NCI-H1436 treated with DMSO at 0.1 percent for 48 hours (cell line): Measurements from ENCODE around the gene CLDN9.
"Not testable (repeated sequence)": the region's sequence is repeated elsewhere in the genome, so short reads cannot be mapped to it uniquely, and the experiment has no call there.

ENCODE experiments used
- DNase-seq: peaks from one replicate; lab custom pipeline; 2025; lab: John Stamatoyannopoulos, UW

The CLDN9 gene

DNA sequence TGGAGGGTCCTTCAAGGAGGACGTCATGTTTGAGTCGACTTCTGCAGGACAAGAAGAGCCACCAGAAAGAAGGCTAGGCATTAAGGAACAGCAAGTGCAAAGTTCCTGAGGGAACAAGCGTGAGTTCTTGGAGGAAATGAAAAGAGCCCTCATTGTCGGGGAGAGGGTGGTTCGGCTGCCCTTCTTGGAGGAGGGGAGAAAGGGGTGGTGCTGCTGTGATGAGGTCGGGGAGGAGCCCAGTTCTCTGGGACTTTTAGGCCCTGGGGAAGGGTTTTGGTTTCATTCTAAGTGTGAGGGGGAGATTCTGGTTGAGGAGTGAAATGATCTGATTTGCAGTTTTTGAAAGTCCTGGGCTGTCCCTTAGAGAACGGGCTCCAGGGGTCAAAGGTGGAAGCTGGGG, 19.9 kb downstream of the CLDN9 start:
- no peak for DNase-seq

DNA sequence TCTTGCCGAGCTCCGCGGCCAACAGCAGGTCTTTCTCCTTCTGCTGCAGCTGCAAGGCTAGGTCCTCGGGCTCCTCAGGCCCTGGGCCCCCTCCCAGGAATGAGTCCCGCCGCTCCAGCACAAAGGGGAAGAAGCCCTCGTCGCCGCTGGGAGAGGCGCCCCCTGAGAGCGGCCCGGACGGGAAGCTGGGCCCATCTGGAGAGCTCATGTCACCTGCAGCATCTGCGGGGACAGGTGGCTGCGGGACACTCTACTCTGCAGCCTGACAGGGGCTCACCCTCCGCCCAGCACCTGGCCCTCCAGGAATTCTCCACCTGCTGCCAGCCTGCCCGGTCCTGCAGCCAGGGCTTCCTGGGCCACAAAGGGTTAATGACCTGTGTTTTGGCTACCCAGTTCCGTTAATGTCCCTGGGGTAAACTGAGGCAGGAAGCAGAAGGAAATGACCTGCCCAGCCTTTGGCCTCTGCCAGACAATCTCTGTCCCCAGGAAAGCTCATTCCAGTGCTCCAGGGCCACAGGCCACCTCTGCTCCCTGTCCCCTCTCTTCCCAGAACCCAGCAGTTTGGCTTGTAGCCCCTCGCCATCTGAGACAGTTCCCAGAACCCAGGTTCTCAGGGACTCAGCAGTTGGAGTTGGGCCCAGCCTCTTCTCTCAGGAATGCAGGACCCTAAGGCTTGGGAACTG, 22.7 kb downstream of the CLDN9 start:
- DNase-seq, result no peak

DNA sequence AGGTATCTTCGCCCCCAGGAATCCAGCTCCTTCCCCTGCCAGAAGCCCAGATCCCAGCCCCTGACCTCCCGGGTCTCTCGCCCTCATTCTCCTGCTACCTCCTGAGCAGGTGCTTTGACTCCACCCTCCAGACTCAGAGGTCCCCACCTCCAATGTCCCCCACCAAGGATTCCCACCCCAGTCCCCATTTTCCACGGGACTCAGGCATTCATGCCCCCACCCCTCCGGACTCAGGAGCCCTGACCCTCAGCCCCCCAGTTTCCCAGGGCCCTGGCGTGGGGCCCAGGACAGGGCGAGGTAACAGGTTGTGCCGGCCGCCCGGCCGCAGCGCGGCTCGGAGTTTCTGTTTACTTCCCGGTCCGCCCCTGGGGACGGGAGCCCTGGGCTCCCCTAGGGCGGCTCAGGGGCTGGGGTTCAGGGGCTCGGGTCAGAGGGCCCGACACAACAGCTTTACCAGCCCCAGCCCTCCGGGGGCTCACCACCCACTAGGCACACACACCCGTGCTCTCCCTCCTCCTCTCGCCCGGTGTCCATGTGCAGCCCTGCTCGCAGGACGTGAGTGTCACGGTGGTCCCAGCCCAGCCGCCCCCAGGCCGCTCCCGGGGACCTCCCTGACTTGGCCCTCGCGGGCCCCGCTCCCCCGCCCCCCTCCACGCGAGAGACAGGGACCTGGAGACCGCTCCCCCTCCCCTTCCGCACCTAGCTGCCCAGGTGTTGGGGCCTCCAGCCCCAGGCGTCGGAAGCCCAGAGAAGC, 23.4 kb downstream of the CLDN9 start:
- DNase-seq, result no peak

DNA sequence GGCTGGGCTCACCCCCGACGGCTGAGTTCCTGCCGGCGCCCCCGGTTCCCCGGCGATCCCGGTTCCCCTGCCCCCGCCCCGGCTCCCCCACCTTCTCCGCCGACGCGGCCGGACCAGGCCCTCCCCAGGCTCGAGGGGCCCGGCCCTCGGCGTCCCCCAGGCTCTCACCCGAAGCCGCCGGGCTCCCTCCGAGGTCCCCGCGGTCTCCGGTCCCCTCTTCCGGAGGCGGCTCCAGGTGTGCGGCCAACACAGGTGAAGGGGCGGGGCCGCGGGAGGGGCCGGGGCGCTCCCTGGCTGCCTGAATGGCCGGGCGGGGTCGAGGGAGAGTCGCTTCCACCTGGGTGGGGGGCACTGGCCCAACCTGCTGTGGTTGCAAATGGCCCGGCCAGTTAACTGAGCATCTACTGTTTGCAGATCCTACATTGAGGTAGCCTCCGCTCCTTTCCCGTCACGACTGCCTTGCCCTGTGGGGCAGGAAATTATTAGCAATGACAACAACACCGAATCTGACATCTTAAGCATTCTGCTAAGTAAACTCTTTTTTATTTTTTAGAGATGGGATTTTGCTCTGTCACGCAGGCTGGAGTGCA, 24.1 kb downstream of the CLDN9 start, which contains the start of gene BICDL2:
TSS of gene BICDL2 (minus strand) at position 219 of the 590 bp plus-strand sequence. CDS start 1,448 bp downstream, outside the sequence.
- no peak for DNase-seq

DNA sequence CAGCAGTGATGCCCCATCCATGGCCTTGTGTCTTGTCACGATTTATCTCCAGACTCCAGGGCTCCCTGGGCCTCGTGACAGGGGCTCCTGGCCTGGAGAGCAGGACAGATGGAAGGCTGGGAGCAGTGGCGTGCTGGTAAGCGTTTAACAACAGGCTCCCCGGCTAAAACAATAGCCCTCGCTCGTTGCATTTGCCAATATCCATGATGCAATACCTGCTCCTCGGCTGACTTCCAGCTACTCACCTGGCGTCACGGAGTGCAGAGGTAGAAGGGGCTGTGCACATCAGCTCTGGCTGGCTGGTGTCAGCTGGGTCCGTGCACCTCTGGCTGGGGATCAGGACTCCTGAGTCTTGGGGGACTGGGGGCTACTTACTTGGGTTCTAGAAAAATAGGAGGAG, 25.5 kb downstream of the CLDN9 start:
- no peak for DNase-seq

DNA sequence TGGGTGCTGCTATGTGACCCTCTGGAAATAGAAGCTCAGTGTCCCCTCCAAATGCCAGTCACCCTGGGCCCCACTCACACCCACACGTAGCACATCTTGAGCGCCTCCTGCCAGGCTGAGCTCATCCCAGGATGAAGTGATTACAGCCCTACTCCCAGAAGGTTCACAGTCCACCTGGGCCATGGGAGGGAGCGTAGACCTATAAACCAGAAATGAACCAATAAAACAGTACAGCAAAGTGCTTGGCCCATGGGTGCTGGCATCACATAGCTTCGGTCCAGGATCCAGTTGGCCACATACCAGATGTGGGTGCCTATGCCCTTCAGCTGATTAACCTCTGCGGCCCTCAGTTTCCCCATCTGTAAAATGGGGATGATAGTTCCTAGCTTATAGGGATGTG, 26.2 kb downstream of the CLDN9 start:
- DNase-seq, result no peak

DNA sequence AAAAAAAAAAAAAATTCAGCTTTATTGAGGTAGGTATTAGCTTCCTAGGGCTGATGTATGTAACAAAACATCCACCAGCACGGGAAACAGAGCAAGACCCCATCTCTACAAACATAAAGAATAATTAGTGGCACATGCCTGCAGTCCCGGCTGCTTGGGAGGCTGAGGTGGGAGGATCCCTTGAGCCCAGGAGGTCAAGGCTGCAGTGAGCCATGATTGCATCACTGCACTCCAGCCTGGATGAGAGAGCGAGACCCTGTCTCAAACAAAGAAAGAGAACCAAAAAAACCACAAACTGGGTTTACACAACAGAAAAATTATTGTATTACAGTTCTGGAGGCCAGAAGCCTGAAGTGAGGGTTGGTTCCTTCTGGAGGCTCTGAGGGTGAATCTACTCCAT, 29.7 kb downstream of the CLDN9 start:
- DNase-seq, result no peak

DNA sequence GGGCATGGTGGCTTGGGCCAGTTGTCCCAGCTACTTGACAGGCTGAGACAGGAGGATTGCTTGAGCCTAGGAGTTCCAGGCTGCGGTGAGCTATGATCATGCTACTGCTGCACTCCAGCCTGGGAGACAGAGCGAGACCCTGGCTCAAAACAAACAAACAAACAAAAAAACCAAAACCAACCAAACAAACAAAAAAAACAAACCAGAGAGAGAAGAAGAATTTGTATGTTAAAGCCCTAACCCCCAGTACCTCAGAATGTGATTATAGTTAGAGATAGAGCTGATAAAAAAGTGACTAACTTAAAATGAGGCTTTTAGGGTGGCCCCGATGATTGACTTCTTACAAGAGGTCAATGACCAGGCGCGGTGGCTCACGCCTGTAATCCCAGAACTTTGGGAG, 32.0 kb downstream of the CLDN9 start:
- no peak for DNase-seq

DNA sequence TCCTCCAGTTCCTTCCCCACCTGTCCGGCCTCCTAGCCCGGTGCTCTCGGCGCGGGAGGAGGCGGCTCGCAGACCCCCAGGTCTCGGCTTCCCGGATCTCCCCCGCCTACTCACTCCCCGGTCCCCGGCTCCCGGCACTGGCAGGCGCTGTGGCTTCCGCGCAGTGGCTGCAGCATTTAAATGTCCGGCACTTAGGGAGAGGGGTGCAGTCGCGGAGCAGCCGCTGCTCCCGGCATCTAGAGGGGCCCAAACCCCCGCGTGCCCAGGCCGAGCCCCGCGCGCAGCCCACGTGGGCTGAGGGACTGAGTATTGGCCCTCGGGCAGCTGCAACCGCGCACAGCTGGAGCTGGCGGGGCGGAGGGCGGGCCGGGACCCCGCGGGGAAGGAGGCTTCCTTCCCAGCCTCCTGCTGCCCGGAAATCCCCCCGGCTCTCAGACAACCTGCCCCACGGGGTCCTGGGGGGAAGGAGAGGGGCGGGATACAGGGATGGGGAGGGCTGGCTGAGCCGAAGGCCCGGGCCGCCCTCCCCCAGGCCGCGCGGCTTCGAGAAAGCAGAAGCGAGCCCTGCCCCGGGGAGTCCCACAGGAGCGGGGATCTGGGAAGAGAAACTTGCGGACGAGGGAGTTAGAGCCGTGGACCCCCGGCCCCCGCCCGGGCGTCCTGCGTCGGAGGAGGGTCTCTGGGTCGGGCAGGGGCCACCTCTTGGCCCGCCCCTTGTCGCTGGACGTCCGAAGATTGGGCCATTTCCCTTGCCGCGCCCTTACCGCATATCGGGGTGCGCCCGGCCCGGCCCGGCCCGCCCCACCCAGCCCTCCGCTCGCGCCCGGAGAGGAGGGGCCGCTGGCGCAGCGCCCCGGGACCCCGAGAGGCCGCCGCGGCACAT, 33.3 kb downstream of the CLDN9 start, which contains the start of gene MMP25:
TSS of gene MMP25 (plus strand) at position 804 of the 883 bp plus-strand sequence. CDS start 357 bp downstream, outside the sequence.
- no peak for DNase-seq

DNA sequence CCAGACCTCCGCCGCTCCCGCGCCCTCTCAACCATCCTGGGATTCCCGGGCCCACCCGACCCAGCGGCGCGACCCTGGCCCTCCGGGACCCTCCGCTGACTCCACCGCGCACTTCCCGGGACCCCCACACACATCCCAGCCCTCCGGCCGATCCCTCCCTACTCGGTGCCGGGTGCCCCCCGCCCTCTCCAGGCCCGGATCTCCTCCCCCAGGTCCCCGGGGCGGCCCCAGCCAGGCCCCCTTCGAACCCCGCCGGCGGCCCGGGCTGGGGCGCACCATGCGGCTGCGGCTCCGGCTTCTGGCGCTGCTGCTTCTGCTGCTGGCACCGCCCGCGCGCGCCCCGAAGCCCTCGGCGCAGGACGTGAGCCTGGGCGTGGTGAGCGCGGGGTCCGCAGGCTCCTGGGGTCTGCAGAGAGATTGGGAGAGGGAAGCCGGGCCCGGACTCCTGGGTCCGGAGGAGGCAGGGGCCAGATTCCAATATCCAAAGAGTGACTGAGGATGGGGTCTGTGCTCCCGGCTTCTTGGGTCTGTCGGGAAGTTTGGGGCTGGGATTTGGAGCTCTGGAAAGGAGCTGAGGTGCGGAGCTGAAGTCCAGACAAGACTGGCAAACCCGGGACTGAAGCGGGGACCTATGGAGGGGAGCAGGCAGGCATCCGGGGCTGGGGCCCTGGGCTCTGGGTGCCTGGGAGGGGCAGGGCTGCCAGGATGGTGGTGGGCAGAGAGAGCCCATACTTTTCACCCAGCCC, 34.1 kb downstream of the CLDN9 start:
- no peak for DNase-seq

DNA sequence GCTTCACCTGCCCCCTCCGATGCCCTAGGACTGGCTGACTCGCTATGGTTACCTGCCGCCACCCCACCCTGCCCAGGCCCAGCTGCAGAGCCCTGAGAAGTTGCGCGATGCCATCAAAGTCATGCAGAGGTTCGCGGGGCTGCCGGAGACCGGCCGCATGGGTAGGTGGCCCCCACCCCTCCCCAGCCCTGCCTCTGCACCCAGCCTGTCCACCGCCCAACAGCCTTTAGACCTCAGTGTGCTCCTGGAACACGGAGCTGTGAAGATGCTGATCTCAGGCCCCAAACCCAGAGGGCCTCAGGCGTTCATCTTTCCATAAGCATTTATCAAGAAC, 34.6 kb downstream of the CLDN9 start:
- no peak for DNase-seq

DNA sequence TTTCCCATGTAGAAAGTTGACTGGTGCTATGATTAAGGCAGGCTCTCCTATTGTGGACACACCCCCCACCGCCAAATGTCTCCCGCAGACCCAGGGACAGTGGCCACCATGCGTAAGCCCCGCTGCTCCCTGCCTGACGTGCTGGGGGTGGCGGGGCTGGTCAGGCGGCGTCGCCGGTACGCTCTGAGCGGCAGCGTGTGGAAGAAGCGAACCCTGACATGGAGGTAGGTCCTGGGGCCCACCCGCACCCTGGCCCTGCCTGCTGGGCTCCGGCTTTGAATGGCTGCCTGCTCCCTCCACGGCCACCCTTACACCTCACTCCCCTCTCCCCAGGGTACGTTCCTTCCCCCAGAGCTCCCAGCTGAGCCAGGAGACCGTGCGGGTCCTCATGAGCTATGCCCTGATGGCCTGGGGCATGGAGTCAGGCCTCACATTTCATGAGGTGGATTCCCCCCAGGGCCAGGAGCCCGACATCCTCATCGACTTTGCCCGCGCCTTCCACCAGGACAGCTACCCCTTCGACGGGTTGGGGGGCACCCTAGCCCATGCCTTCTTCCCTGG, 37.3 kb downstream of the CLDN9 start:
- no peak for DNase-seq

DNA sequence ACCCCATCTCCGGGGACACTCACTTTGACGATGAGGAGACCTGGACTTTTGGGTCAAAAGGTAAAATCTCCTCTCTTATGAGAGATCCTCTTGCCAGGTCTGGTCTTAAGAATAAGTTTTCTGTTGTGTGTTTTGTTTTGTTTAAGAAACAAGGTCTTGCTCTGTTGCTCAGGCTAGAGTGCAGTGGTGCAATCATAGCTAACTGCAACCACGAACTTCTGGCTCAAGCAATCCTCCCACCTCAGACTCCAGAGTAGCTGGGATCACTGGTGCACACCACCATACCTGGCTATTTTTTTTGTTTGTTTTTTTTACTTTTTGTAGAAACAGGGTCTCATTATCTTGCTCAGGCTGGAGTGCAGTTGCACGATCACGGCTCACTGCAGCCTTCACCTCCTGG, 37.8 kb downstream of the CLDN9 start:
- no peak for DNase-seq

DNA sequence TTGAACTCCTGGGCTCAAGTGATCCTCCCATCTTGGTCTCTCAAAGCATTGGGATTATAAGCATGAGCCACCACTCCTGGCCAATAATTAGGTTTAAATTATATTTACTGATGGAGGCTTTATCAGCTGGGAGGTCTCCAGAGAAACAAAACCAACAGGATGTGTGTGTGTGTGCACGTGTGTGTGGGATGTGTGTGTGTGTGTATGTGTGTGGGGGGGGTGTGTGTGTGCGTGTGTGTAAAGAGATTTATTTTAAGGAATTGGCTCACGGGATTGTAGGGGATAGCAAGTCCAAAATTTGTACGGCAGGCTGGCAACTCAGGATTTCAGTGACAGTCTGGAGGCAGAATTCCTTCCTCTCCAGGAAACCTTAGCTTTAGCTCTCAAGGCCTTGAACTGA, 38.3 kb downstream of the CLDN9 start:
- DNase-seq, result no peak

DNA sequence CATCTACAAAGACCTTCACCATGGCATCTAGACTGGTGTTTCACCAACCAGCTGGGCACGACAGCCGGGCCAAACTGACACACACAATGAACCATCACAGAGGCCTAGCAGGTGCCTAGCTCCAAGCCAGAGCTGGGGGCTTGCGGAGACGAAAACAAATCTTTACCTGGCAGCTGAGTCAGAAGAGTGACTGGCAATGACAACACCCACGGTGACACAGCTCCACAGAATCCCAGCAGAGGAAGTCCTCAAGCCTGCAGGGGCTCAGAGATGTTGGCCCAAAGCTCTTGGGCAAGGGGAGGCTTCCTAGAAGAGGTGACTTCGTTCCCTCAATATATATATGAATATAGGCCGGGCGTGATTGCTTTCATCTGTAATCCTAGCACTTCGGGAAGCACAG, 38.8 kb downstream of the CLDN9 start:
- DNase-seq, result no peak

DNA sequence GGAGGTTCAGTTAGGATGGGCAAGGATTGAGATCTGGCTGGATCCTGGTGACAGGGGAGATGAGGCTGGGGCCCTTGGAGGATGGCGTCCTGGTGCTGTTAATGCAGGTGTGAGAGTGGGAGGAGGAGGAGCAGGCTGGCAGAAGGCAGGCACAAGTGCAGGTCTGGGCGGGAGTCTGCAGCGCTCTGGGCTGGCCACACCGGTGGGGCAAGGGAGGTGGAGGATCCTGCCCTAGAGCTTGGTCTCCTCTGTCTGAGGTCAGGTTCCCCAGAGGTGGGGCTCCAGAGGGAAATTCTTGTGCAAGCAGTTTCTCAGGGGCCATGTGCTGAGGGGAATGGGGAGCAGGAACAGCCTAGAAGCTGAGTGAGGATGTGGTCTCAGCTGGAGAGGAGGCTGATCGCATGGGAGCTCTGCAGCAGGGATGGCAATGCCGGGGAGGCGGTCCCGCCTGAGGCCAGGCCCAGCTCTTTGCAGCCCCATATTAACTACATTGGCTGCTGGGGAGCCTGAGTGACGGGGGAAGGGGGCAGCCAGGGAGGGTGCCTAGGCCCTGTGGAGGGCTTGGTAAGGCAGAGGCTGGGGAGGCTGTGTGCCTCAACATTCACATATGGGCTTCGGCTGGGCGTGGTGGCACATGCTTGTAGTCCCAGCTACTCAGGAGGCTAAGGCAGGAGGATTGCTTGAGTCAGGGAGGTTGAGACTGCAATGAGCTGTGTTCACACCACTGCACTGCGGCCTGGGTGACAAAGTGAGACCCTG, 40.0 kb downstream of the CLDN9 start:
- DNase-seq, result not testable (repeated sequence)

DNA sequence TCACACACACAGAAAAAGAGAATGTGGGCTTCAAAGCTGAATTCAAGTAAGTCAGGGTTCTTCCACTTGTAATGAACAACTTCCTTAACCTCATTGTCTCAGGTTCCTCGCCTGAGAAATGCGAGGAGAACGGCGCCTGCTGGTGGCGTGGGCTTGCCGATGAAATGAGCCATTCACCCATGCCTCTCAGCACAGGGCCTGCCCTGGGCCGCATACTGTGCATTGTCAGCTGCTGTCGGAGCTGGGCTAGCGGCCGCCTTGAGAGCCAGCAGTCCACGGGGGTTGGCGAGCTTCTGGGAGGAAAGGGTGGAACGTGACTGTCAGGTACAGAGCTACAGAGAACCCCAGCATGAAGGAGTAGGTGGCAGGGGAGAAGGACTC, 40.6 kb downstream of the CLDN9 start:
- not testable (repeated sequence) for DNase-seq

DNA sequence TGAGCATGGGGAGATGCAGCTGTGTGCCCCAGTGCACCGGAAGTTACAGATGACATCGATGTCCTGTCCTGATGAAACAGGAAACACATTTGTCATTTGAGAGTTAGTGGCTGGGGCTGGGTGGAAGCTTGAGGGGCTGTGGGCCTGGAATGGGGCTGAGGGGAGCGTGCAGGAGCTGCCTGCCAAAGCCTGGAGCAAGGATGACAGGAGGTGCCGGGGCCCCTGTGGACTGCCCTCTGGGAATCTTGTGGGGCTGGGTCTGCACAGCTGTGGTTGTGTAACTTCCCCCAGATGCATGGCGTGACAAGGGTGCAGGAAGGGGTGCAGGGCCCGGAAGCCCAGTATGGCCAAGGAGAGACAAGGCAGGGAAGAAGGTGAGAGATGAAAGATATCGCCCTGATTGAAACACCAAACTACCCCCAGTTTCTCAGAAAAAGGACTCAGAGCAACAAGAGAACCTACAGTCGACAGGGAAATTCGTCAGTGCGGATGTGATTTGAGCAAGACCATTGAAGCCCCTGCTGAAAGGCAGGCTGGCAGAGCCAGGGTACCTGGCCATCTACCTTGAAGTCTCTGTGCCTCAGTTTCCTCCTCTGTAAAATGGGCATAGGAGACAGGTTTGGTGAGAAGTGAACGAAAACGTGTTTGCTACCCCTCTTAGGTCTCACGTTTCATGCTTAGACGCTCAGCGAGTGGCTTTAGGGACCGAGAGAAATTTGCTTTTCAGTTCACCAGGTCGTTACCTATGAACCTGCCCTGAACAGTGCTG, 42.4 kb downstream of the CLDN9 start:
- no peak for DNase-seq

DNA sequence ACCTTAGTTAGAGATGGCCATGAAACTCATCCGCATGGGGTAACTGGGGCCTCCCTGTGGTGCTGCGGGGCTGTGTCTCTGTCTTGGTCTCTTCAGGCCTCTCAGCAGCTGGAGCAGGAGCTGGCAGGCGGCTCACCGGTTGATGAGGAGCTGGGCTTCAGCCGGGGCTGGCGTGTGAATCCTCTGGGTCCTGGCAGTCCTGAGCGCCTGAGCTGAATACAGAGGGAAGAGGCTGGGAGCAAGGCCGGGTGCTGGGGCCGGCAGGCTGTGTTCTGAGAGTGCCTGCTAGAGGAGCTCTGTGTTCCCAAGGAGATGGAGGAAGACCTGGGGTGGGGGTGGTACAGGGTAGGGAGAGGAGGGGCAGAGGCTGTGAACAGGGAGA, 43.0 kb downstream of the CLDN9 start:
- DNase-seq, result not testable (repeated sequence)
